A549 (cell line): Measurements from ENCODE around the gene RASSF4.

Source experiments
- BHLHE40 ChIP-seq: IDR thresholded peaks from 2 replicates; pipeline ENCODE4 v1.6.1; 2012; ENCODE audit warnings: low read depth, low read length, inconsistent platforms
- CEBPB ChIP-seq, 2 experiments: fragments of >200 bp in 1 of 2; sonication (Bioruptor Twin) in 1 of 2; formaldehyde crosslinking in 1 of 2; IDR thresholded peaks; 2 replicates each; pipeline ENCODE4 v1.6.1; 2012 to 2016
- CTCF ChIP-seq: fragments of >200 bp; sonication (Bioruptor Twin); formaldehyde crosslinking; IDR thresholded peaks from 3 replicates; pipeline ENCODE4 v1.5.1; 2016
- EP300 ChIP-seq, 2 experiments: fragments of >200 bp; sonication (Bioruptor Twin); formaldehyde crosslinking; IDR thresholded peaks; 2 replicates in 1 of 2; 3 replicates in 1 of 2; pipeline ENCODE4 v1.6.1; 2016 to 2017
- FOSL2 ChIP-seq, 2 experiments: fragments of 450-650 bp in 1 of 2; fragments of >200 bp in 1 of 2; sonication (Bioruptor Twin) in 1 of 2; formaldehyde crosslinking; IDR thresholded peaks; 2 replicates each; pipeline versions ENCODE4 v1.5.0 to v1.6.1; 2016 to 2020; ENCODE audit warnings: mild to moderate bottlenecking in 1 of 2, moderate library complexity in 1 of 2
- PHF8 ChIP-seq: fragments of 200-600 bp; sonication (generic); IDR thresholded peaks from 2 replicates; pipeline ENCODE4 v1.6.1; 2016; ENCODE audit warnings: low read depth, mild to moderate bottlenecking, antibody characterized with exemption, moderate library complexity, borderline replicate concordance
- RNF2 ChIP-seq: fragments of 200-600 bp; sonication (generic); IDR thresholded peaks from 2 replicates; pipeline ENCODE4 v1.6.1; 2016; ENCODE audit warnings: low read depth, mild to moderate bottlenecking, antibody characterized with exemption, moderate library complexity, borderline replicate concordance
- TP53 ChIP-seq: fragments of 250-450 bp; sonication (Bioruptor Pico); IDR thresholded peaks from 2 replicates; pipeline ENCODE4 v1.5.0; 2021; ENCODE audit warnings: mild to moderate bottlenecking, moderate library complexity
- ZNF302 ChIP-seq: fragments of 250-450 bp; sonication (Bioruptor Pico); IDR thresholded peaks from 2 replicates; pipeline ENCODE4 v1.9.0; 2021; ENCODE audit warnings: inconsistent platforms, mild to moderate bottlenecking, moderate library complexity
- TF ChIP-seq, protein P1 (sequence below): IDR thresholded peaks from 2 replicates; pipeline ENCODE4 v1.6.1; 2012

GRCh38 chr10:44994752-44995530 is 35.3 kb downstream of the RASSF4 start:
- TF ChIP-seq CTCF (no peak), ZNF302 (no peak), BHLHE40 (no peak), FOSL2 (IDR thresholded peaks at IDR 0.05) (no peak), FOSL2 (CRISPR knock-in tag; IDR thresholded peaks at IDR 0.05) (no peak), CEBPB (IDR thresholded peaks at IDR 0.05) (no peak), PHF8 (no peak), RNF2 (no peak), EP300 (IDR thresholded peaks at IDR 0.05) (no peak), TP53 (CRISPR knock-in tag) (no peak)
- TF ChIP-seq, protein P1, sequence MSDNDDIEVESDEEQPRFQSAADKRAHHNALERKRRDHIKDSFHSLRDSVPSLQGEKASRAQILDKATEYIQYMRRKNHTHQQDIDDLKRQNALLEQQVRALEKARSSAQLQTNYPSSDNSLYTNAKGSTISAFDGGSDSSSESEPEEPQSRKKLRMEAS: no peak
